ENCODE measurements around the gene PRX. TPM values are rescaled to one million over a fixed set of nuclear protein-coding genes. Genes with fewer than 3 reads are reported as not detected.

The PRX gene
- total and polyA plus RNA-seq, 7 donors: 1.4 to 3.3 (median 2.1) TPM

DNA sequence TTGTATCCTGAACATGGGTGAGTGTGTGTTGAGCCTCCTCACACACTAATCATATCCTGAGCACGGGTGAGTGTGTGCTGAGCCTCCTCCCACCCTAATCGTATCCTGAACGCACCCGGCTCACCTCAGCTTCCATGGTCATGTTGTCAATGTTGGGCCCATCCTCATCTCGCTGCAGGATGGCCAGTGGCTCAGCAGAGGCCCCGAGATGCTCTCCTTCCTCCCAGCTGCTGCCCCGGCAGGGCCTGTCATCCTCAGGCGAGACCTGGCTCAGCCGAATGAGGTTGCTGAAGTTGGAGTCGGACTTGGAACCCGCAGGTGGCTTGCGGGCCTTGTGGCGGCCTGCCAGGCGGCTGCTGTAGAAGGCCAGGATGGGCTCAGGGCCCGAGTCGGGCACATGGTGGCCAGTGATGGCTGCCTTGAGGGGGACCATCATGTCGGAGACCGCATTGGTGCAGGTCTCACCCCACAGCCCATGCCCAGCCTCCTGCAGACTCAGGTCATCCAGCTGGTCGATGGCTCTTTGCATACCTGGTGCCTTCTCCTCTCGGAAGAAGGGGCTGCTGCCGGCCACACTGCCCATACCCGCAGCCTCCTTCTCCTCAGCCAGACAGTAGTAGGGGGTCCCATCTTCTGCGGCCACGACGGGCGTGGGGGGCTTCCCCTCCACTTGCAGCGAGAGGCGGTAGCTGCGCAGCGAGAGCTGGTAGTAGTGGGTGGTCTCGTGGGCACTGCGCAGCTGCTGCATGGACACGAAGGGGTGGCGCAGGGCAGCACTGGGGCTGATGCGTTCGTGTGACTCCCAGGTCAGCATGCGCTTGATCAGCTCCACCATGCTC is 32.8 kb downstream of the PRX start:
- no peaks in the 10 kb centered on the region for H3K9me3 ChIP-seq
- no peak for DNase-seq
- H3K27ac ChIP-seq: no peak overlapping the region
- peaks cover 0 to 43% of the 10 kb centered on the region in 2 donors for H3K36me3 ChIP-seq (ENCODE audit: insufficient read depth in 1 of 2, low read depth in 1 of 2)
- WGBS, 3 donors: 74 to 86% (median 77%) methylated on average over 31 to 37 of the region's 37 CpGs
- H3K4me3 ChIP-seq: no peak overlapping the region
- no peaks in the 10 kb centered on the region for H3K27me3 ChIP-seq (ENCODE audit: insufficient read depth in 3 of 3, low read length in 2 of 3)
- no peak for ATAC-seq
- TF ChIP-seq CTCF (IDR thresholded peaks at IDR 0.05): no peak
- intact Hi-C loops (cut with DNase I): no loop called here
- H3K4me1 ChIP-seq: no peaks in the 10 kb centered on the region

GRCh38 chr19:40379446-40380198 is 33.6 kb downstream of the PRX start:
- DNase-seq: no peak
- Histone ChIP-seq H3K36me3 (ENCODE audit: insufficient read depth in 1 of 2, low read depth in 1 of 2) (peaks cover 0 to 49% of the 10 kb centered on the region in 2 donors), H3K4me3 (no peak overlapping the region), H3K4me1 (no peaks in the 10 kb centered on the region), H3K9me3 (no peaks in the 10 kb centered on the region), H3K27ac (no peak overlapping the region), H3K27me3 (ENCODE audit: insufficient read depth in 3 of 3, low read length in 2 of 3) (no peaks in the 10 kb centered on the region)
- no peak for TF ChIP-seq CTCF (IDR thresholded peaks at IDR 0.05)
- WGBS, 3 donors: 76 to 83% (median 77%) methylated on average over 8 to 11 of the region's 11 CpGs
- peak in 1 of 4 donors; percentile 6 for ATAC-seq
- intact Hi-C loops (cut with DNase I): no loop called here

DNA sequence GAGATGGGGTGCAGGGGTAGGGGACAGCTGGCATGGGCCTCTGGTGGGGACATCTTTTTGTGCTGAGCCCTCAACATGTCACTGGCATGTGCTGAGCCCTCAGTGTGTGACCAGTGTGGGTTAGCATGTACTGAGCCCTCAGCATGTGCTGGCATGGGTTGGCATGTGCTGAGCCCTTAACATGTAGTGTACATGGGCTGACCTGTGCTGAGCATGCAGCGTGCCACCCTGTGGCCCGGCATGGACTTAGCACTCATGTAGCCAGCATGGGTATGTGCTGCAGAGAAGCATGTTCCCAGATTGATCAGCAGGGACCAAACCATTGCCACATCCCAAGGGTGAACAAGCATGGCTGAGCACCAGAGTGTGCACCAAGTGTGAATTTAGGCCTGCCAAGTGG is 34.7 kb downstream of the PRX start:
- DNase-seq (no peak), ATAC-seq (peak in 2 of 4 donors; percentile 36 to 39)
- H3K4me1 ChIP-seq: no peaks in the 10 kb centered on the region
- no peak overlapping the region for H3K27ac ChIP-seq
- H3K9me3 ChIP-seq: no peaks in the 10 kb centered on the region
- WGBS, 3 donors: 72 to 85% (median 75%) methylated on average over 2 of the region's 2 CpGs
- peaks cover 0 to 60% of the 10 kb centered on the region in 2 donors for H3K36me3 ChIP-seq (ENCODE audit: insufficient read depth in 1 of 2, low read depth in 1 of 2)
- no peak overlapping the region for H3K4me3 ChIP-seq
- no peak for TF ChIP-seq CTCF (IDR thresholded peaks at IDR 0.05)
- H3K27me3 ChIP-seq (ENCODE audit: insufficient read depth in 3 of 3, low read length in 2 of 3): no peaks in the 10 kb centered on the region
- intact Hi-C loops (cut with DNase I): no loop called here

GRCh38 chr19:40377876-40378385 is 35.2 kb downstream of the PRX start:
- H3K27ac ChIP-seq: no peak overlapping the region
- no peak for TF ChIP-seq CTCF (IDR thresholded peaks at IDR 0.05)
- no peak overlapping the region for H3K4me3 ChIP-seq
- no peaks in the 10 kb centered on the region for H3K27me3 ChIP-seq (ENCODE audit: insufficient read depth in 3 of 3, low read length in 2 of 3)
- H3K36me3 ChIP-seq (ENCODE audit: insufficient read depth in 1 of 2, low read depth in 1 of 2): peaks cover 0 to 66% of the 10 kb centered on the region in 2 donors
- WGBS, 3 donors: 86 to 90% (median 89%) methylated on average over 21 to 25 of the region's 25 CpGs
- H3K9me3 ChIP-seq: no peaks in the 10 kb centered on the region
- no peak for DNase-seq
- H3K4me1 ChIP-seq: no peaks in the 10 kb centered on the region
- ATAC-seq: no peak
- intact Hi-C loops (cut with DNase I): no loop called here
